CD4-positive, alpha-beta T cell (primary cell): ENCODE results near the gene GNPDA1. TPM values are rescaled to one million over a fixed set of nuclear protein-coding genes. Genes with fewer than 3 reads are reported as not detected.

Experiments
- ATAC-seq: fragments of 200-7000 bp; cut with Tn5 transposase; one replicate; pipeline ENCODE4 v1.10.0; 2022; ENCODE audit warnings: mild to moderate bottlenecking; ENCODE audit not compliant: poor library complexity
- CTCF ChIA-PET: fragments of 350-600 bp; sonication (Branson Sonifier 250); formaldehyde crosslinking; loops from one replicate; lab custom pipeline; 2021; ENCODE audit warnings: antibody characterized with exemption, inconsistent platforms; lab: Charles Lee
- POLR2A ChIA-PET: fragments of 350-600 bp; sonication (Branson Sonifier 250); formaldehyde crosslinking; loops from one replicate; lab custom pipeline; 2021; ENCODE audit warnings: antibody characterized with exemption, inconsistent platforms; lab: Charles Lee
- DNase-seq, 14 experiments: peaks; one replicate each; pipeline ENCODE4 v3.0.0-alpha.2; 2013 to 2020; ENCODE audit warnings: mixed read lengths in 2 of 14
- H3K27ac ChIP-seq, 2 donors: one replicate each; pipeline versions ENCODE4 v1.5.1 to v1.7.0; 2013; ENCODE audit warnings: low read length in 2 of 2, low read depth in 1 of 2, mild to moderate bottlenecking in 1 of 2
- H3K27me3 ChIP-seq, 2 experiments: 1 replicate in 1 of 2; 2 replicates in 1 of 2; pipeline versions ENCODE4 v1.6.1 to v1.7.0; 2013; ENCODE audit warnings: low read length in 2 of 2, control low read depth in 1 of 2, mild to moderate bottlenecking in 1 of 2, moderate library complexity in 1 of 2; ENCODE audit not compliant: insufficient read depth in 2 of 2, control insufficient read depth in 1 of 2
- H3K36me3 ChIP-seq: one replicate; pipeline ENCODE4 v1.6.1; 2013; ENCODE audit warnings: low read length, control low read depth; ENCODE audit not compliant: insufficient read depth
- H3K4me1 ChIP-seq: one replicate; pipeline ENCODE4 v1.6.1; 2013; ENCODE audit warnings: low read length, control low read depth; ENCODE audit not compliant: insufficient read depth
- H3K4me3 ChIP-seq: one replicate; pipeline ENCODE4 v1.5.1; 2013; ENCODE audit warnings: mild to moderate bottlenecking, low read length, moderate library complexity
- H3K9me3 ChIP-seq, 2 experiments: 1 replicate in 1 of 2; 2 replicates in 1 of 2; pipeline versions ENCODE4 v1.6.1 to v1.7.0; 2013; ENCODE audit warnings: low read length in 2 of 2, mild to moderate bottlenecking in 2 of 2, control low read depth in 1 of 2, moderate library complexity in 1 of 2; ENCODE audit not compliant: control insufficient read depth in 1 of 2, insufficient read depth in 1 of 2
- H3K27ac Mint-ChIP-seq: one replicate; pipeline ENCODE4 v1.8.0; 2020; ENCODE audit warnings: mixed read lengths
- H3K27me3 Mint-ChIP-seq: one replicate; pipeline ENCODE4 v1.8.0; 2021; ENCODE audit warnings: mixed read lengths
- H3K36me3 Mint-ChIP-seq: one replicate; pipeline ENCODE4 v1.8.0; 2021; ENCODE audit warnings: low read depth, mixed read lengths
- H3K4me1 Mint-ChIP-seq: one replicate; pipeline ENCODE4 v1.8.0; 2021; ENCODE audit warnings: low read depth, mixed read lengths
- H3K4me3 Mint-ChIP-seq: one replicate; pipeline ENCODE4 v1.8.0; 2020; ENCODE audit warnings: mild to moderate bottlenecking, mixed read lengths
- H3K9me3 Mint-ChIP-seq: one replicate; pipeline ENCODE4 v1.8.0; 2020; ENCODE audit warnings: mixed read lengths
- intact Hi-C, 2 experiments: fragments of 100-400 bp; cut with DNase I in 1 of 2; cut with micrococcal nuclease in 1 of 2; formaldehyde crosslinking; loops; one replicate each; pipeline versions ENCODE4 v1.15.1 to v1.9.0; 2023 to 2025; cut with DNase I, micrococcal nuclease
- total RNA-seq, 174 experiments: library from RNA in 2 of 174; stranded (reverse) in 2 of 174; gene quantifications; one replicate each; pipeline ENCODE4 v1.2.3 and lab custom pipeline; 2021 to 2026
- TF ChIP-seq, protein P1 (sequence below): fragments of 200-600 bp; IDR thresholded peaks from one replicate; pipeline ENCODE4 v1.8.0; 2022; ENCODE audit warnings: antibody characterized with exemption, mild to moderate bottlenecking

GNPDA1 gene
- total RNA-seq, 2 experiments from 2014 or later: 5.8 to 6.6 TPM

DNA sequence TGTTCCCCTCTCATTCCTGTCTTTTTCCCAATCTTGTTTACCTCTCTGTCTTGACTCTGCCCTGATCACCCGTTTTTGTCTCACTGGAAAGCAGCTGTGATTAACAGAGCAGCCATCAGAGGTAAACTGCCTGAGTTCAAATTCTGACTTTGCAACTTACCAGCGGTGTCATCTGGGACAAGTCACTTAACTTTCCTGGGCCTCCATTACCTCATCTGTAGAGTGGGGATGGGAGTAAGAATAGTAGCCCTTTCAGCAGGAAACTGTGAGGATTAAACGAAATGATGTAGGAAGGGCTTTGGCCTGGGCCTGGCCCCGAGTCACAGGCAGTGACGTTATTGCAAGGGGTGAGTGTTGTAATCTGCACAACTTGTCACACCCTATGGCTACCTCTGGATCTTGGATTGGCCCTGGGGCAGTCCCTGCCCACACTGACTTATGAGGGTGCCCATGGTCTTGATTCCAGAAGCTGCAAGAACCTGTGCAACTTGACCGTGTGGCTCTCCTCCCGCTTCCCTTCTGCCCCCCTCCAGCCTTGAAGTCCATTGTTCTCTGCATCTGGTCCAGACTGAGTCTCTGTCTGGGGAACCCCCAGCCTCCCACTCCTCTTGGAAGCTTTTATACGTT, 54.2 kb downstream of the GNPDA1 start:
- peaks cover 55% of the 10 kb centered on the region for H3K4me1 Mint-ChIP-seq
- H3K4me3 ChIP-seq: peak overlapping the region; percentile 4
- H3K27ac Mint-ChIP-seq: peak overlapping the region; percentile 6
- H3K27me3 Mint-ChIP-seq: no peaks in the 10 kb centered on the region
- H3K9me3 Mint-ChIP-seq: no peaks in the 10 kb centered on the region
- ChIA-PET CTCF (interaction anchor here (2.1 kb wide), 1 partner anchor 267 kb away, joined by 6 read pairs; no protein-coding TSS in a partner anchor), POLR2A (interaction anchor here (0.7 to 2.9 kb wide), 8 partner anchors 11 to 307 kb away, joined by 3 to 19 read pairs (median 8); partner anchors contain the start of genes ARAP3, DELE1, FCHSD1 and PCDH1)
- H3K4me1 ChIP-seq: peaks cover 48% of the 10 kb centered on the region
- no peak for ATAC-seq
- no peaks in the 10 kb centered on the region for H3K36me3 ChIP-seq
- peaks cover 5% of the 10 kb centered on the region for H3K36me3 Mint-ChIP-seq
- no peaks in the 10 kb centered on the region for H3K9me3 ChIP-seq
- TF ChIP-seq, protein P1, sequence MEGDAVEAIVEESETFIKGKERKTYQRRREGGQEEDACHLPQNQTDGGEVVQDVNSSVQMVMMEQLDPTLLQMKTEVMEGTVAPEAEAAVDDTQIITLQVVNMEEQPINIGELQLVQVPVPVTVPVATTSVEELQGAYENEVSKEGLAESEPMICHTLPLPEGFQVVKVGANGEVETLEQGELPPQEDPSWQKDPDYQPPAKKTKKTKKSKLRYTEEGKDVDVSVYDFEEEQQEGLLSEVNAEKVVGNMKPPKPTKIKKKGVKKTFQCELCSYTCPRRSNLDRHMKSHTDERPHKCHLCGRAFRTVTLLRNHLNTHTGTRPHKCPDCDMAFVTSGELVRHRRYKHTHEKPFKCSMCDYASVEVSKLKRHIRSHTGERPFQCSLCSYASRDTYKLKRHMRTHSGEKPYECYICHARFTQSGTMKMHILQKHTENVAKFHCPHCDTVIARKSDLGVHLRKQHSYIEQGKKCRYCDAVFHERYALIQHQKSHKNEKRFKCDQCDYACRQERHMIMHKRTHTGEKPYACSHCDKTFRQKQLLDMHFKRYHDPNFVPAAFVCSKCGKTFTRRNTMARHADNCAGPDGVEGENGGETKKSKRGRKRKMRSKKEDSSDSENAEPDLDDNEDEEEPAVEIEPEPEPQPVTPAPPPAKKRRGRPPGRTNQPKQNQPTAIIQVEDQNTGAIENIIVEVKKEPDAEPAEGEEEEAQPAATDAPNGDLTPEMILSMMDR: no peak
- no peak overlapping the region for H3K27ac ChIP-seq
- no peaks in the 10 kb centered on the region for H3K27me3 ChIP-seq
- intact Hi-C loops: loop anchor here in 1 of 2 experiments (2.0 kb wide), 1 partner anchor 294 kb away; no protein-coding TSS in a partner anchor
- DNase-seq: peak in 3 of 14 experiments; percentile 30 to 65 (median 48)
- H3K4me3 Mint-ChIP-seq: peak overlapping the region; percentile 62

DNA sequence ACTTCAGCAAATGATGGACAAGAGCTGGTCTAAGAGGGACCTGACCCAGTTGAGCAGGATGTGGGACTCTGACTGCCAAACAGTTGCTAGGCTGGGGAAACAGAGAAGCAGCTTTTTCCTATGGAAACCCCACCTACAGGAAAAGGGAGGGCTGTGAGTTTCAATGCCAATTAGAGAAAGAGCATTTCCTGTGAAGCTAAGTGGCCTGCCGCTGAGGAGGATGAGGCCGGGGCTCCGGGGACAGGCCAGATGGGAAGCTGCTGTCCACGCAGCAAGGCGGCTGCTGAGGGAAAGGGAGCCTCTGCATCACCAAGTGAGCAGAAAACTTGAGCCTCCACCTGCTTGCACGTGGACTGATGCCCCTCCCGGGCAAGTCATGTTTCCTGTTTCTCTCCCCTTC, 54.7 kb downstream of the GNPDA1 start, which contains the start of gene PCDH12:
PCDH12 (minus strand) TSS at position 90 of the 400 bp plus-strand sequence. CDS start 351 bp downstream, outside the sequence.
- H3K4me1 Mint-ChIP-seq: peaks cover 55% of the 10 kb centered on the region

DNA sequence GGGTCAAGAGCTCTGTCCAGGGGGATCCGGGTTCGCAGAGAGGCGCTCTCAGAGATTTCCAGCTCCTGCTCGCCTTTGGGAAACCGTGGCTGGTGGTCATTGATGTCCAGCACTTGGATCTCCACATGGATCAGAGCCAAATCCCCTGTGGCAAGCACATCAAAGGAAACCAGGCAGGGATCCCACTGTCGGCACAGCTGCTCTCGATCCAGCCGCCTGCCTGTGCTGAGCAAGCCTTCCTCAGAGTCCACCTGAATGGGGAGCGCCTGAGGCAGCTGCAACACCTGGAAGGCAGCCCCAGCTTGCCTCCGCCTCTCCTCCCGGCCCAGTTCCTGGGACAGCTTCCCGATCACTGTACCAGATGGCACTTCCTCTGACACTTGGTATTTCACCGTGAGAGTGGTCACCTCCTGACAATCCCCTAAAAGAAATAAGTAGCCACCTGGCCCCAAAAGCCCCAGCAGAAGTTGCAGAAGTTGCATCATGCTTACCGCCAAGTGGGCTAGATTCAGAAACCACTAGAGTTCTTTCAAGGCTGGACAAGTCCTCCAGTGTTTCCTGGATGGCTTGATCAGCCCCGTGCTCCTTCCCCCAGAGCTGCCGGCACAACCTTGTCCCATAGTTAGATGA, 55.3 kb downstream of the GNPDA1 start:
- Mint-ChIP-seq H3K27me3 (no peaks in the 10 kb centered on the region), H3K36me3 (peaks cover 5% of the 10 kb centered on the region), H3K9me3 (no peaks in the 10 kb centered on the region), H3K4me1 (peaks cover 51% of the 10 kb centered on the region), H3K4me3 (no peak overlapping the region), H3K27ac (no peak overlapping the region)
- H3K9me3 ChIP-seq: no peaks in the 10 kb centered on the region
- DNase-seq (no peak), ATAC-seq (no peak)
- TF ChIP-seq, protein P1: no peak
- intact Hi-C loops: no loop called here
- H3K36me3 ChIP-seq: no peaks in the 10 kb centered on the region
- H3K27me3 ChIP-seq: no peaks in the 10 kb centered on the region
- ChIA-PET CTCF (interaction anchor here (2.1 kb wide), 1 partner anchor 266 kb away, joined by 6 read pairs; no protein-coding TSS in a partner anchor), POLR2A (interaction anchor here (1.0 to 2.5 kb wide), 6 partner anchors 12 to 275 kb away, joined by 3 to 16 read pairs (median 8); partner anchors contain the start of genes ARAP3, DELE1, PCDH1 and RNF14)
- H3K4me1 ChIP-seq: peaks cover 48% of the 10 kb centered on the region
- no peak overlapping the region for H3K4me3 ChIP-seq
- H3K27ac ChIP-seq: no peak overlapping the region

More for the DNA sequence above, 54.7 kb downstream of the GNPDA1 start, which contains the start of gene PCDH12:
- Mint-ChIP-seq H3K9me3 (no peaks in the 10 kb centered on the region), H3K36me3 (peaks cover 5% of the 10 kb centered on the region), H3K27me3 (no peaks in the 10 kb centered on the region), H3K27ac (peak within 1 kb of the TSS; percentile 6), H3K4me3 (peak within 1 kb of the TSS; percentile 62)
- intact Hi-C loops: loop anchor here in 1 of 2 experiments (2.0 kb wide), 1 partner anchor 293 kb away; no protein-coding TSS in a partner anchor
- peak within 1 kb of the TSS; percentile 4 for H3K4me3 ChIP-seq
- no peak within 1 kb of the TSS for H3K27ac ChIP-seq
- peaks cover 48% of the 10 kb centered on the region for H3K4me1 ChIP-seq
- peak in 3 of 14 experiments; percentile 20 to 58 (median 31) for DNase-seq
- H3K9me3 ChIP-seq: no peaks in the 10 kb centered on the region
- ChIA-PET POLR2A (interaction anchor here (0.7 to 2.5 kb wide), 6 partner anchors 12 to 275 kb away, joined by 3 to 16 read pairs (median 8); partner anchors contain the start of genes ARAP3, DELE1, PCDH1 and RNF14), CTCF (interaction anchor here (2.1 kb wide), 1 partner anchor 267 kb away, joined by 6 read pairs; no protein-coding TSS in a partner anchor)
- H3K36me3 ChIP-seq: no peaks in the 10 kb centered on the region
- no peaks in the 10 kb centered on the region for H3K27me3 ChIP-seq
- ATAC-seq: no peak
- TF ChIP-seq, protein P1: no peak
